HEK293T (cell line): ENCODE data around the gene BIRC6.

Experiments used
- BHLHE40 ChIP-seq: fragments of 450-650 bp; IDR thresholded peaks from 2 replicates; pipeline ENCODE4 v1.6.1; 2016; ENCODE audit warnings: mild to moderate bottlenecking, moderate library complexity, borderline replicate concordance
- ELF4 ChIP-seq: fragments of 450-650 bp; IDR thresholded peaks from 2 replicates; pipeline ENCODE4 v1.6.1; 2017; ENCODE audit warnings: antibody characterized with exemption
- NFRKB ChIP-seq: fragments of 450-650 bp; IDR thresholded peaks from 2 replicates; pipeline ENCODE4 v1.6.1; 2016; ENCODE audit warnings: mild to moderate bottlenecking, moderate library complexity
- SP1 ChIP-seq: fragments of 450-650 bp; IDR thresholded peaks from 2 replicates; pipeline ENCODE4 v1.6.1; 2017
- SUZ12 ChIP-seq: fragments of 450-650 bp; IDR thresholded peaks from 2 replicates; pipeline ENCODE4 v1.6.1; 2016; ENCODE audit warnings: mild to moderate bottlenecking
- TARDBP ChIP-seq: fragments of 450-650 bp; IDR thresholded peaks from 2 replicates; pipeline ENCODE4 v1.6.1; 2016
- ZNF384 ChIP-seq: fragments of 450-650 bp; IDR thresholded peaks from 2 replicates; pipeline ENCODE4 v1.6.1; 2016

DNA sequence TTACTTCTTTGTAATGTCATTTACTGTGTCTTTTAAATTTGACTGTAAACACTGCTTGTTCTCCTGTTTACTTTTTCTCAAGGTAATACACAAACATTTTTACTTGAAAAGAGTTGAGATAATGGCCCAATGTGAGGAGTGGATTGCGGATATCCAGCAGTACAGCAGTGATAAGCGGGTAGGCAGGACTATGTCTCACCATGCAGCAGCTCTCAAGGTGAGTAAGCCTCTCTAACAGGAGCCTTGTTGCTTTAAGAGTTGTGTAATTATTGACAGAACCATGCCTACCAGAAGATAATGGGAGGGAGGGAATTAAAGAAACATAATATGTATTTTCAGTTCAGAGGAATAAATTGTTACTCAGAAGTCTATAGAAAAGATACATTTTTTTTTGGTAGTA is 254.5 kb downstream of the BIRC6 start:
- TF ChIP-seq BHLHE40, result no peak
- TF ChIP-seq ELF4, result no peak
- TF ChIP-seq NFRKB, result no peak
- TF ChIP-seq TARDBP, result no peak
- no peak for TF ChIP-seq ZNF384
- no peak for TF ChIP-seq SUZ12
- no peak for TF ChIP-seq SP1
